Suppressor macrophage (primary cell): Measurements from ENCODE around the gene HOXD8.

Experiments
- DNase-seq, 4 experiments: peaks; one replicate each; pipeline ENCODE4 v3.0.0-alpha.2; 2020 to 2022

The HOXD8 gene

DNA sequence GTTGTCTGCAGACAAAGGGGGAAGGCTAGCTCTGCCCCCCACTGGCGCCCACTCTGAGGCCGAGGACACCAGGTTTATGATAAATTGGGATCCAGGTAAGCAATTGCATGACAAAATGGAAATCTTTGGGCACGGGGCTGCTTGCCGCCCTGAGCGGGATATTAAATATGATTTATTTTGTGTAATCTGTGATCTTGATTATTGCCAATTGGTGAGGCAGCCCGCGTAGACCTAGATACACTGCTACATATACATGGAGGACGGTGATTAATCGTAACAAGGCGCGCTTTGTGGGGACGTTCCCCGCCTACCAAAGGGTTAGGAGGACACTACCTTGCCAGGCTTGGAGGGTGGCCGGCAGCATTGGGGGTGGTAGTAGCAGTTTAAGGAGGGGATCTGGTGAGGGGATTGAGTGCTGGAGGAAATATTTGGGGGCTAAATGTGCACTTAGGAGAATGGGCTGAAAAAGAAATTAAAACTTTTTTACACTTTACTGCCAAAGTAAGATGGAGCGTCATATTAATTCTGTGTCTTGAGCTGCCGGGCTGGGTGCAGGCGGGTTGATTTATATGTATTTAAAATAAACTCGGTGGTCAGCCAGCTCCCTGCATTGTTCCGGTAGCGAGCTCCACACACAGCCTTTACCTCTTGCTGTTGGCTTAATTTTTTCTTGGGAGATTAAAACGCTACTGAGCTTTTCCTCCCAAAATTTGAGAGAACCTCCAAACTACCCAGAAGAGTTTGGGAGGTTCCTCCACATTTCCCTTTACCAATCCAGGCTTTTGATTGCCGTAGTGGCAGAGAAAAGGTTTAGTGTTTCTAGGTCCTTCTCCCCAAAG, 31.7 kb downstream of the HOXD8 start:
- no peak for DNase-seq

DNA sequence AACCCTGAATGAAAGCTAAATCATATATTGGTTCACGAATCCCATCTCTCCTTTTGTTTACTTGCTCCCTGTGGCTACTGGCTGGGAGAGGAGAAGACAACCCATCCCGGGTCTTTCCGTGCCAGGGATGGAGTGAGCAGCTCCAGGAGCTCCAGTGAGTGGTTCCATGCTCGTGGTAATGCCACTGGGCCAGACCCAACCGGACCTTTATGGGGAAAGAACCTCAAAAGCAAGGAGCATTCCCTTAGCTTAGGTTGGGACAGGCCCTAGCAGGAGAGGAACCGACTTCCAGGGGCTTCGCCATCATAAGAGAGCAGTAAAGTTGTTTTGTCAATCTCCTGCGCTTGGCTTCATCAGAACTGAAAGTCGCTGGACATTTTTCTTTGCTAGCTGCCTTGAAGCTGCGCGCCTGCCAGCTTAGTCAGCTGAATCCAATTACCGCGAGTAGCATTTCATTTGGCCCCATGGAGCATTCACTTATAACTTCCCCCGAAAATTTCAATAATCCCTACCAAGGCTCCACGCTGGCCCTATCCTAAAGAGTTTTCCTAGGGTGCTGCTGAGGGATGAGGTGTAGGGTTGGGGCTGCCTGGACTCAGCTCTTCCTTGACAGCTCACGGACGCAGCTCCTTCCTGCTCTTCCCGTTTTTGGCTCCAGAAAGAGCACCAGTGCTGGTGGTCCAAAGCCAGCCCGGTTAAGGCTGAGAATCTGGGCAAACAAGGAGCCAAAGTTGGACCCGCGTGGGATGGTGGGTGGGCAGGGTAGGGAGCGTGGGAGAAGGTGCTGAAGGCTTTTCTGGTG, 32.5 kb downstream of the HOXD8 start:
- DNase-seq = no peak

DNA sequence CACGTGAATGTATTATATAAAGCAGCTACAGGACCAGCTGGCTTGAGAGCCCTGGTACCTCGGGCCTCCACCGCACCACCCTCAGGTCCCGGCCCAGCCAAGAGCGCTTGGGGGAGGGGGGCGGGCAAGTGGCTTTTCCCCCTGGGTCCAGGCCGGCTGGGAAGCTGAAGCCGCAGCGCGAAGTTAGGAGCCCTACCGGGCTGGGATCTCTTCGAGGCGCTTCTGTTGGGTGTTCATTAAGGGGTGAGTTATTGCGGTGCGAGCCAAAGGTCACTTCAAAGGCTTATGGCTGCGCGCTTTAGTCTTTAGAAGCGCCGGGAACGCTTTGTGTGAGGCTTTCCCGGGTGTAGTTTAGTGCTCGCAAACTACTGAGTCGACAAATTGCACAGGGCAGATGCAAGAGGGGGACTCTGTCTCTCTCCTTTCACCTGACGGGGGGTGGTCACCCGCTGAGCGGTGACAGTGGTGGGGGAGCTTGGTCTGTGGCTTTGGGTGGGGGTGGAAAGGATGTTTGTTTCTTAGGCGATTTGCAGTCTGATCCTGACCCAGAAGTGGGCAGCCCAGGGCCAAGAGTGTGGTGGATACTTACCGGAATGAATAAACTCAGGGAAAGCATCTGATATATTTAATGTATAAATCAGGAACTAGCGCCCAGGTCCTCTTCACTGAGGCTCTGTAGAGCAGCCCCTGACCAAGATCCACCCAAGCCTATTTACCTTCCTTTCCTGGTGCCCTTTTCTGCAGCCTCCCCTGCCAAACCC, 33.6 kb downstream of the HOXD8 start:
- no peak for DNase-seq

DNA sequence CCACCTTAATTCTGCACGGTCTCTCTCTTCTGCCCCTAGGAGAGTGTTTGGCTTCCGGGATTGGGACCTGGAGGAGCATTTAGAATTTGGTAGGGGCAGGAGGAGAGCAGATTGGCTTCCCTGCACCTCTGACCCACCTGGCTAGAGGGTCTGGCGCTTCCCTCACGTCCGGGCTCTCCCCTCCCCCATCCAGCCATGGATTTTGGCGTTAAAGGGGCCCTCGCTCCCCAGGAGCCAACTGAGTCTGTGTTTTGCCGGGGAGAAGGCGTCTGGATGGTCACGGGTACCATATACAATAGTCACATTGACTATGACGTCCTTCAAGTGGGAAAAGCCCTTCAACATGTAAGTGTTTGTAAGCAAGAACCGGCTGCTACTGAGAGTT, 34.2 kb downstream of the HOXD8 start:
- DNase-seq = no peak

DNA sequence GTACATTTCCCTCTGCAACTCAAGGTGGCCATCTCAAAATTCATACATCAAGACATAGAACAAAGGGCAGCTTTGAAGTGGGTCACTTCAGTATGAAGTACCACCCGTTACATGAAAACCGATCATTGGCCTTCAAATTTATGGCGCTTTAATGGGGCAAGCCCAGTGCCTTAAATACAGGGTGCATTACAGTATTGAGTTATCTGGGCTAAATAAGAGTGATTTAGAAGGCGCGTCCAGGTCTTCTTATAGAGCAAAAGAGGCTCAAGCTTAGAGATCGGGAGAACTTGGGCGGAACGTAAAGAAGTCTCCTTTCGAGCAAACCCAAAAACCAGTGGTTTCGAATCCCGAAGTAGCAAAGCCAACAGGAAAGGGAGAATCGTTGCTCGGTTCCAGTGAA, 34.7 kb downstream of the HOXD8 start:
- DNase-seq = no peak

DNA sequence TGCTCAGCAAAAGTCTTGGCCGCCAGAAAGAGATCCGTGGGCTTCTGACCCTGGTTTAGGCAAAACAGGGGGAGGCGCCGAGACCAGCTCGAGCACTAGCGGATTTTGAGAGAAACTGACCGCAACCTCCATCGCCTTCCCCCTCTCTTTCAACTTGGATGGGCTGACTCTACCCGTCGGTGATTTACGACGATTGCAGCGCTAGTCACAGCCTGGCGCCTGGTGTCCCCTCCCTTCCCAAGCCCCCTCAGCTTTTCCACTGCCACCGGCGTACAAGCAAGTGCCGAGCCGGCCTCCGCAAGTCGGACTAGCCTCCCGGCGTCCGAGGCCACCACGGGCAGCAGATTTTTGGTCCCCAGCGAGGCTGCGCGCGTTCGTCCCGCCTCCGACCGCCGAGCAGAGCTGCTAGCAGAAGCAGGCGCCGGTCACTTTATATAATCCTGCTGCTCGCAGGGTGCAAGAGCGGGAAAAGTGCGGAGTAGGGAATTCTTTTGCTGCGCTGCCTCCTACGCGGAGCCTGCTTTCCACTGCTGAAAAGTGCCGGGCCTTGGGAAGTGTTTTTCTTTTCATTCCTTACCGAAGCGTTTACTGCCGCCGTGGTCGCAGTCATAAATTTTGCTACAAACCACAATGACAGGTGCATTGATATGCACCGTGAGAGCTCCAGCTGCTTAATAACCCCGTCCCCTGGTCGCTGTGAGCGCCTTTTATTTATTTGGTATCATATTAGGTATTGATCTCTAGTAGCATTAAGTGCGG, 35.3 kb downstream of the HOXD8 start:
- no peak for DNase-seq

DNA sequence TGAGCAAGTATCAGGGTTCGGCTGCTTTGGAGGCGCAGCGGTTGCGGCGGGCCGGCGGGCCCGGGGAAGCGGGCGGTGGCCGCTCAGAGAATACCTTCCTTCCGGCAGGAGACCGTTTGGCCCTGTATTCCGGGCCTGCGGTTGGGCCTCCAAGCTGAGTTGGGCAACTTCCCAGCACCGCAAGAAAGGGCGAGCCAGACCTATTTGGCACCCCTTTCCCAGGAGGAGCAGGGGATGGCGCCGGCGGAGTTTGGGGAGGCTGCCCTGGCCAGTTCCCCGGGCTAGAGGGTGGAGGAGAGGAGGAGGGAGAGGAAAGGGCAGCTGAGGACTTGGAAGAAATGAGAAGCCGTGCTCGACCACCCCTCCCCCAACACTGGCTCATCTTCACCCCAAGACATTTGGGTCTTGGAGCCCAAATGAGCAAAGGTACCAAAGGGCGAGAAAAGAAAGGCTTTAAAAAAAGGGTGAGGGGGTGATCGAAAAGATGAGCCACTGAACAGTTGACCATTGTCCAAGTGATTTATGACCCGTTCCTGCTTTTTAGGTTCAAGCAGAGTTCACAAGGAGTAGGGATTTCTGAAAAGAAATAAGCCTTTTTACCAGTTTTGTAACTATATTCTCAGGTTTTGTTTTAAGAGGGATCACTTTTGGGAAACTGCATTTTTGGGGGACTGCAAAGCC, 36.0 kb downstream of the HOXD8 start:
- no peak for DNase-seq

DNA sequence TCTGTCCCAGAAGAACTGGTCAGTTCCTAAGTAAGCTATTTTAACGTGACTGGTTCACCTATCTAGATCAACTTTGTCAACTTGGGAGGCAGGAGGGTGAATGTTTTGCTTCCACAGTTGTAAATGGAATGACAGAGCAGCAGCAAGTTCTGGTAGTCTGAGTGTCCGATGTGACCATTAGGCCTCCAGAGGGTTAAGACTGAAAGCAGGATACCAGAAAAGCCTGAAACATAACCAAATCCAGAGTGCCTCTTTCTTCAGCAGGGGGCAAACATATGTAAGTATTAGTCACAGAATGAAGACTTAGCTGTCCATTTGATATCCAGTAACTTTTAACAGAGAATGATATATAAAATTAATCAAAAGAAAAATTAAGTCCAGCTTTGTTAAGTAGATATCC, 36.8 kb downstream of the HOXD8 start:
- no peak for DNase-seq

DNA sequence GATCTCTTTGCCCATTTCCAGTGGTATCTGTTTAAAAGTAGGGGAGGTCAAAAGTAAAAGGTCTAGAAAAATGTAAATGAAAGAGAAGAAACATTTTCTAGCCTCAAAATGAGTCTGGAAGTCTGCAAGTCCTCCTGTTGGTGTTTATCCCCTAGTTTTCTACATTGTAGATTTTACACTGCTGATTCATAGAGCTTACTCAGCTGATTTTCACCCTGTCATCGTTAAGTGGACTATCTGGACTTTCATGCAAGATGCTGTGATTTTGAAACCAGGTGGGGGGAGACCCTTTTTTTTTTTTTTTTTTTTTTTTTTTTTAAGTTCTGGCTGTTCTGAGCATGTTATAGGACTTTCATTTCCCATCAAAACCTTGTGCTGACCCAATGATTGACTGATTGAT, 37.9 kb downstream of the HOXD8 start:
- no peak for DNase-seq

DNA sequence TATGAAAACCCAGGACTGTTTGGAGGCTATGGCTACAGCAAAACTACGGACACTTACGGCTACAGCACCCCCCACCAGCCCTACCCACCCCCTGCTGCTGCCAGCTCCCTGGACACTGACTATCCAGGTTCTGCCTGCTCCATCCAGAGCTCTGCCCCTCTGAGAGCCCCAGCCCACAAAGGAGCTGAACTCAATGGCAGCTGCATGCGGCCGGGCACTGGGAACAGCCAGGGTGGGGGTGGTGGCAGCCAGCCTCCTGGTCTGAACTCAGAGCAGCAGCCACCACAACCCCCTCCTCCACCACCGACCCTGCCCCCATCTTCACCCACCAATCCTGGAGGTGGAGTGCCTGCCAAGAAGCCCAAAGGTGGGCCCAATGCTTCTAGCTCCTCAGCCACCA, 39.7 kb downstream of the HOXD8 start:
- no peak for DNase-seq

DNA sequence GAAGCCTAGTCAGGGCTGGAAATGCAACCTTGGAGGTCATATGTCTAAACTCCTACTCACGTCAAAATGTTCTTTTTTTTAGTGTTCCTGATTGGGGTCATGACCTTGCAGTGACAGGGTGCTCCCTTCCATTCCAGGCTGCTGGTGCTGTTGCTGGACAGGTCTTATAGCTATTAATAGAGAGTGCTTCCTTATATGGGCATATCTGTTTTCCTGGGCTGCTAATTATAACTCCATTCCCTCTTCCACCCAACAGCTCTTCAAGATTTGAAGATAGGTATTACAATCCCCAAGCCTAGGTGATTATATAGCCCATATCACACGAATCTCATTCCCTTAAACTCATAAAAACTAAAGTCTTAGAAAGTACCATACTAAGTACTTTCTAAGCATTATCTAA, 40.2 kb downstream of the HOXD8 start:
- DNase-seq = no peak

DNA sequence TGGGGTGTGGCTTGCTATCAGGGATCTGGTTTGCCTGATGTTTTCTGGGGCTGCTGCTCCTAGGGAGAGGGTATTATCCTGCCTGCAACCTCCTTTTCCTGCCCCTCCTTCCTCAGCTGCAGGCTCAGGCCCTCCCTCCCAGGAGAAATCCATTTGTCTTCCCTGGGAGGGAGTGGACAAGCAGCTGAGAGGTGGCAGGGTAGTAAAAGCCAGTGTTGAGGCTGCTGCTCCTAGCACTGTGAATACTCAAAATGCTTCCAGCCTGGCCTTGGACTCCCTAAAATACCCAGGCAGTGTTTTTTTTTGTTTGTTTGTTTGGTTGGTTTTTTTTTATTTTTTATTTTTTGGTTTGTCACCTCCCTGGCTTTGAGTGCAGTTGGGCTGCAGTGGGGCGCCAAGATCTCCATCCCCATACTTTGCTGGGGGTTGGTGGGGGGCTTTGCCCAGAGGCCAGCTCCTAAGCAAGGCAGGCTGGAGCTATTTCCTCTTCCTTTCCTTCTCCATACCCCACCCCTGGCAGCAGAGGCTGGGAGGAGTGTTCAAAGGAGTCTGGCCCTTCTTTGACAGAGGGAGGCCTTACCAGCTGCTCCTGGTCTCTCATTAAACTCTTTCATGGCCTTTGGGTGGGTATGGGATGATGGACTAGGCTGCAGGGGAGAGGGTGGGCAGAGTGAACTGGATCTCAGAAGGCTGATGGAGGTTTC, 41.2 kb downstream of the HOXD8 start:
- no peak for DNase-seq

DNA sequence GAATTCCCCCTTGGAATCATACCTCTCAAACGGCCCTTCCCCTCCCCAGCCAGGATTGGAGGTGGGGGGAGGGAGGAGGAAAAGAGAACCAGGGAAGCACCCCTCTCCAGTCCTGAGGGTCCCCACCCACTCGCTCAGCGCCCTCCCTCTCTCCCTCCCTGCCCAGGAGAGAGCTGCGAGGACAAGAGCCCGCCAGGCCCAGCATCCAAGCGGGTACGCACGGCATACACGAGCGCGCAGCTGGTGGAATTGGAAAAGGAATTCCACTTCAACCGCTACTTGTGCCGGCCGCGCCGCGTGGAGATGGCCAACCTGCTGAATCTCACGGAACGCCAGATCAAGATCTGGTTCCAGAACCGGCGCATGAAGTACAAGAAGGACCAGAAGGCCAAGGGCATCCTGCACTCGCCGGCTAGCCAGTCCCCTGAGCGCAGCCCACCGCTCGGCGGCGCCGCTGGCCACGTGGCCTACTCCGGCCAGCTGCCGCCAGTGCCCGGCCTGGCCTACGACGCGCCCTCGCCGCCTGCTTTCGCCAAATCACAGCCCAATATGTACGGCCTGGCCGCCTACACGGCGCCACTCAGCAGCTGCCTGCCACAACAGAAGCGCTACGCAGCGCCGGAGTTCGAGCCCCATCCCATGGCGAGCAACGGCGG, 42.0 kb downstream of the HOXD8 start:
- no peak for DNase-seq

DNA sequence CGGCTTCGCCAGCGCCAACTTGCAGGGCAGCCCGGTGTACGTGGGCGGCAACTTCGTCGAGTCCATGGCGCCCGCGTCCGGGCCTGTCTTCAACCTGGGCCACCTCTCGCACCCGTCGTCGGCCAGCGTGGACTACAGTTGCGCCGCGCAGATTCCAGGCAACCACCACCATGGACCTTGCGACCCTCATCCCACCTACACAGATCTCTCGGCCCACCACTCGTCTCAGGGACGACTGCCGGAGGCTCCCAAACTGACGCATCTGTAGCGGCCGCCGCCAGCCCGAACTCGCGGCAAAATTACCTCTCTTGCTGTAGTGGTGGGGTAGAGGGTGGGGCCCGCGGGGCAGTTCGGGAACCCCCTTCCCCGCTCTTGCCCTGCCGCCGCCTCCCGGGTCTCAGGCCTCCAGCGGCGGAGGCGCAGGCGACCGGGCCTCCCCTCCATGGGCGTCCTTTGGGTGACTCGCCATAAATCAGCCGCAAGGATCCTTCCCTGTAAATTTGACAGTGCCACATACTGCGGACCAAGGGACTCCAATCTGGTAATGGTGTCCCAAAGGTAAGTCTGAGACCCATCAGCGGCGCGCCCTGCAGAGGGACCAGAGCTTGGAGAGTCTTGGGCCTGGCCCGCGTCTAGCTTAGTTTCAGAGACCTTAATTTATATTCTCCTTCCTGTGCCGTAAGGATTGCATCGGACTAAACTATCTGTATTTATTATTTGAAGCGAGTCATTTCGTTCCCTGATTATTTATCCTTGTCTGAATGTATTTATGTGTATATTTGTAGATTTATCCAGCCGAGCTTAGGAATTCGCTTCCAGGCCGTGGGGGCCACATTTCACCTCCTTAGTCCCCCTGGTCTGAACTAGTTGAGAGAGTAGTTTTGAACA, 42.7 kb downstream of the HOXD8 start:
- no peak for DNase-seq

DNA sequence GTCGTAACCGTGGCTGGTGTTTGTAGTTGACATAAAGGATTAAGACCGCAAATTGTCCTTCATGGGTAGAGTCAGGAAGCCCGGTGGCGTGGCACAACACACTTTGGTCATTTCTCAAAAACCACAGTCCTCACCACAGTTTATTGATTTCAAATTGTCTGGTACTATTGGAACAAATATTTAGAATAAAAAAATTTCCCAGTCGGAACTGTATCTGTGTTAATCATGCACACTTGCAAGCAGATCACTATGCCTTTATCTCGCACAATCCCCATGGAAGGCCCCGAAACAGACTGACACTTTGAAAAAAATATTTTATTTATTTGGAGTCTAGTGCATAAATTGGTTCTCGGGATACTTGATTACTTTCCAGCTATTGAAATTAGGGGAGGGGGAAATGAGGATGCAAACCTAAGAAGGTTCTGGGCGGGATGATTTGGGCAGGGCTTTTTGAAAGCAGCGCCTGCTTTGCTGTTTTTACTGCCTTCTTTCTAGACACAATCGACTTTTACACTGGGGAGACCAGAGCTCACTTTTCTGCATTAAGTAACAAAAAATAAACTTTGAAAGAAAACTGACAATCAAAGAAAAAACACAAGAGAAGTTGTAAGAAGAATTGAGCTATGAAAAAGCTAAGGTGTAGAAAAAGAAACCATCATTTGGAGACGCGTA, 43.5 kb downstream of the HOXD8 start:
- DNase-seq = no peak

DNA sequence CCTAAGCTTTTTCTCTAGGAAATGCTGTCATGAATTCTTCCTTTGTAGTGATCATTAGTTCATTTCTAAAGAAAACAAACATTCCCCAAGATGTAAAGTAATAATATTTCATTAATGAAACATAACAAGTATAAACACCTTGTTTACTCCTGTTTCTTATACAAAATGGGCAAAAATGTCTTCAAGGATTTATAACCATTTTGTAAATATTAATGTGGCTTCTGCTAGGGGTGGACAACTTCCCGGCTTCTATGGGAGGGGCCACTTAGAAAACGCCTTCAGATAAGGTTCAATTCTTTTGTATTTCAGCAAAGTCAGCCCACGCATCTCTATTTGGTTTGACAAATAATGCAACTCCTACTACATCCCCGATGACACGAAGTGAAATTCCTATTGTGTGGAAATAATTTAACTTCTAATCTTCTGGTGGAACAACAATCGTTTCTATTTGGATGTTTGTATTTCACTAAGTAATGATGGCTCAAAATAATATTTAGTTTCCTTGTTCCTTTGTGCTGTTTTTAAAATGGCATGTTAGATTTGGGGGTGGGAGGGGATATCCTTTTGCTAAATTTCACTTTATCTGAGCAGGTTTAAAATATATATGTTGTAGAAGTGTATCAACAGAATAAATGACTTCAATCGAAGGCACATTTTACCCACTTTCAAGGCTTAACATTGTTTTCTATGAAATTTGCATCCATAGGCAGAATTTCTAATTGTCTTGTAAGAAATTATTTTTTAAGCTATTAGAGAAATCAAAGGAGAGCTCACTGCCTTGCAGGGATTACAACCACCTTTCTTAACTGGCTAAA, 44.3 kb downstream of the HOXD8 start:
- DNase-seq = no peak

DNA sequence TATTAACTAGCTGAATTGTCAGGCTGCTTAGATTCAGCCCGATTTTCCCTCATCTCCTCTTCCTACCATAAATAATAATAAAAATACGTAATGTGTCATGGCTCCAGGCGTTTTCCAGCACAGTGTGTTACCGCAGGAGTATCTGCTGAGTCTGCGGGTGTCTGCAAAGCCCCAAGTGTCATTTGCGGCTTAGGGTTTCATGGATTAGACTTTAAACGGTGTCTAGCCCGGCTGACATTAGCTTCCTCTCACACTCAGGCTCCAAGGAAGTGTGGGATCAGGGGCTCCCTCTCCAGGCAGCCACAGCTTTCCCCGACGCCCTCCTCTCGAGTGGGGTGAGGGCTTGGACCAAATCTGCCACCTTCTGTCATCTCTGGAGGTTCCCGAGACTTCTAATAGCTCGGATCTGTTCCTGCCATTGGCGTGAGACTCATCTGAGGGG, 44.9 kb downstream of the HOXD8 start:
- DNase-seq = no peak
